Hindlimb muscle (tissue), 1 donor: ENCODE measurements around the gene SLC16A9. TPM values are rescaled to one million over a fixed set of nuclear protein-coding genes. Genes with fewer than 3 reads are reported as not detected.
"Not testable (repeated sequence)": the region's sequence is repeated elsewhere in the genome, so short reads cannot be mapped to it uniquely, and the experiment has no call there.

Experiments
- DNase-seq: peaks from one replicate; pipeline ENCODE4 v3.0.0-alpha.2; 2013
- polyA plus RNA-seq: library from polyadenylated mRNA; unstranded; fragments of 120-200 nt; gene quantifications from one replicate; pipeline ENCODE4 v1.2.1, GENCODE V29; 2013; ENCODE audit not compliant: insufficient read length

SLC16A9 gene
- polyA plus RNA-seq, 1 donor: 2.2 TPM

GRCh38 chr10:59675812-59676211 is 33.8 kb downstream of the SLC16A9 start:
- DNase-seq: no peak

- DNase-seq: no peak
Observed at GRCh38 chr10:59674215-59674836, 35.3 kb downstream of the SLC16A9 start.

- no peak for DNase-seq
Observed at GRCh38 chr10:59672150-59672875, 37.3 kb downstream of the SLC16A9 start.

GRCh38 chr10:59670269-59670668 is 39.4 kb downstream of the SLC16A9 start:
- no peak for DNase-seq

GRCh38 chr10:59668096-59668495 is 41.6 kb downstream of the SLC16A9 start:
- no peak for DNase-seq

- no peak for DNase-seq
Observed at GRCh38 chr10:59666310-59666709, 43.3 kb downstream of the SLC16A9 start.

GRCh38 chr10:59663213-59663612 is 46.4 kb downstream of the SLC16A9 start:
- DNase-seq: not testable (repeated sequence)

- DNase-seq: no peak
Observed at GRCh38 chr10:59657724-59658123, 51.9 kb downstream of the SLC16A9 start.

GRCh38 chr10:59655309-59655708 is 54.3 kb downstream of the SLC16A9 start:
- no peak for DNase-seq

GRCh38 chr10:59654007-59654406 is 55.6 kb downstream of the SLC16A9 start:
- no peak for DNase-seq

GRCh38 chr10:59651902-59652301 is 57.7 kb downstream of the SLC16A9 start:
- no peak for DNase-seq

- no peak for DNase-seq
Observed at GRCh38 chr10:59649606-59650346, 59.9 kb downstream of the SLC16A9 start.

GRCh38 chr10:59648711-59649201 is 60.9 kb downstream of the SLC16A9 start:
- no peak for DNase-seq

- DNase-seq: no peak
Observed at GRCh38 chr10:59644841-59645240, 64.8 kb downstream of the SLC16A9 start.

GRCh38 chr10:59641688-59642087 is 68.0 kb downstream of the SLC16A9 start:
- DNase-seq: not testable (repeated sequence)

GRCh38 chr10:59635502-59636290 is 74.0 kb downstream of the SLC16A9 start:
- no peak for DNase-seq

GRCh38 chr10:59634102-59634501 is 75.5 kb downstream of the SLC16A9 start:
- no peak for DNase-seq

GRCh38 chr10:59633063-59633462 is 76.6 kb downstream of the SLC16A9 start:
- no peak for DNase-seq

- no peak for DNase-seq
Observed at GRCh38 chr10:59631882-59632807, 77.5 kb downstream of the SLC16A9 start.

GRCh38 chr10:59631237-59631636 is 78.4 kb downstream of the SLC16A9 start:
- DNase-seq: no peak

- no peak for DNase-seq
Observed at GRCh38 chr10:59628965-59629364, 80.7 kb downstream of the SLC16A9 start.
